ENCODE measurements around the gene HNRNPU. TPM values are rescaled to one million over a fixed set of nuclear protein-coding genes. Genes with fewer than 3 reads are reported as not detected.

Gene HNRNPU
- polyA plus RNA-seq, 1 donor, result 758 TPM

- no peak for DNase-seq
Measured at GRCh38 chr1:244863491-244864252, 671 bp downstream of the HNRNPU start.

GRCh38 chr1:244862699-244863490, 1.4 kb downstream of the HNRNPU start:
- DNase-seq, result peak; percentile 93

GRCh38 chr1:244862354-244862698, 2.0 kb downstream of the HNRNPU start:
- no peak for DNase-seq

- no peak for DNase-seq
Measured at GRCh38 chr1:244861683-244862082, 2.7 kb downstream of the HNRNPU start.

GRCh38 chr1:244860914-244861610, 3.3 kb downstream of the HNRNPU start:
- no peak for DNase-seq

- DNase-seq, result no peak
Measured at GRCh38 chr1:244860078-244860477, 4.3 kb downstream of the HNRNPU start.

- DNase-seq, result no peak
Measured at GRCh38 chr1:244858357-244858756, 6.0 kb downstream of the HNRNPU start.

- no peak for DNase-seq
Measured at GRCh38 chr1:244857761-244858160, 6.6 kb downstream of the HNRNPU start.

- no peak for DNase-seq
Measured at GRCh38 chr1:244854865-244855578, 9.3 kb downstream of the HNRNPU start.

GRCh38 chr1:244854166-244854565, 10.2 kb downstream of the HNRNPU start:
- no peak for DNase-seq

- DNase-seq, result no peak
Measured at GRCh38 chr1:244852694-244853093, 11.6 kb downstream of the HNRNPU start.

- DNase-seq, result no peak
Measured at GRCh38 chr1:244851546-244852231, 12.7 kb downstream of the HNRNPU start.

- DNase-seq, result no peak
Measured at GRCh38 chr1:244850896-244851295, 13.4 kb downstream of the HNRNPU start.

GRCh38 chr1:244850099-244850852, 14.1 kb downstream of the HNRNPU start:
- DNase-seq, result no peak

- no peak for DNase-seq
Measured at GRCh38 chr1:244849189-244849866, 15.0 kb downstream of the HNRNPU start.

- no peak for DNase-seq
Measured at GRCh38 chr1:244846653-244847052, 17.7 kb downstream of the HNRNPU start.

GRCh38 chr1:244844155-244845121, 19.9 kb downstream of the HNRNPU start:
- no peak for DNase-seq

GRCh38 chr1:244843148-244843978, 21.0 kb downstream of the HNRNPU start:
- no peak for DNase-seq
